HEK293 (cell line): ENCODE measurements around the gene NCKAP5L.

Experiments used
- CTCF ChIA-PET: fragments of 350-600 bp; formaldehyde crosslinking; extraction: SDS; loops from one replicate; lab custom pipeline; 2021; ENCODE audit warnings: antibody characterized with exemption; lab: Yijun Ruan, JAX
- POLR2A ChIA-PET: fragments of 300-600 bp; formaldehyde crosslinking; extraction: SDS; loops from one replicate; lab custom pipeline; 2020; ENCODE audit warnings: antibody characterized with exemption, inconsistent platforms; lab: Yijun Ruan, JAX
- H3K27ac ChIP-seq: fragments of 200-500 bp; sonication (Bioruptor generic); 2 replicates; pipeline ENCODE4 v1.5.1; 2014; ENCODE audit warnings: low read depth, low read length, control low read depth, inconsistent platforms; ENCODE audit errors: extremely low read depth
- H3K36me3 ChIP-seq, 2 experiments: fragments of 200-500 bp in 1 of 2; sonication (Bioruptor generic) in 1 of 2; 1 replicate in 1 of 2; 2 replicates in 1 of 2; pipeline ENCODE4 v1.5.1; 2014 to 2017; ENCODE audit warnings: inconsistent platforms in 2 of 2, low read length in 2 of 2; ENCODE audit not compliant: control insufficient read depth in 2 of 2, insufficient read depth in 1 of 2
- H3K4me1 ChIP-seq: fragments of 200-500 bp; sonication (Bioruptor generic); 2 replicates; pipeline ENCODE4 v1.5.1; 2014; ENCODE audit warnings: mild to moderate bottlenecking, low read length, inconsistent platforms; ENCODE audit not compliant: control insufficient read depth, insufficient read depth
- H3K4me3 ChIP-seq: 2 replicates; pipeline ENCODE4 v1.5.1; 2011; ENCODE audit warnings: low read depth, mild to moderate bottlenecking, control low read depth, low read length, moderate library complexity
- H3K9me3 ChIP-seq: fragments of 200-500 bp; sonication (Bioruptor generic); 2 replicates; pipeline ENCODE4 v1.5.1; 2014; ENCODE audit warnings: low read depth, low read length, inconsistent platforms; ENCODE audit not compliant: control insufficient read depth, insufficient read depth
- EGR2 ChIP-seq: fragments of 450-650 bp; formaldehyde crosslinking; IDR thresholded peaks from 2 replicates; pipeline ENCODE4 v1.5.1; 2016; ENCODE audit warnings: low read depth, missing biosample characterization, missing genetic modification characterization
- GLI2 ChIP-seq: fragments of 450-650 bp; formaldehyde crosslinking; IDR thresholded peaks from 2 replicates; pipeline ENCODE4; 2017; ENCODE audit warnings: missing biosample characterization, missing genetic modification characterization, low read depth, borderline replicate concordance
- KLF1 ChIP-seq: fragments of 450-650 bp; formaldehyde crosslinking; IDR thresholded peaks from 2 replicates; pipeline ENCODE4 v1.5.1; 2016; ENCODE audit warnings: missing biosample characterization, missing genetic modification characterization
- SCRT1 ChIP-seq: fragments of 450-650 bp; formaldehyde crosslinking; IDR thresholded peaks from 2 replicates; pipeline ENCODE4 v1.5.1; 2016; ENCODE audit warnings: missing biosample characterization, missing genetic modification characterization, borderline replicate concordance
- SCRT2 ChIP-seq: fragments of 450-650 bp; formaldehyde crosslinking; IDR thresholded peaks from 2 replicates; pipeline ENCODE4 v1.5.1; 2016; ENCODE audit warnings: missing biosample characterization, missing genetic modification characterization
- YY1 ChIP-seq: fragments of 450-650 bp; formaldehyde crosslinking; IDR thresholded peaks from 2 replicates; pipeline ENCODE4 v1.5.1; 2018; ENCODE audit warnings: missing biosample characterization, missing genetic modification characterization
- ZBTB48 ChIP-seq: fragments of 450-650 bp; formaldehyde crosslinking; IDR thresholded peaks from 2 replicates; pipeline ENCODE4 v1.5.1; 2016; ENCODE audit warnings: missing biosample characterization, missing genetic modification characterization
- ZEB2 ChIP-seq: fragments of 450-650 bp; formaldehyde crosslinking; IDR thresholded peaks from 2 replicates; pipeline ENCODE4 v1.5.1; 2016; ENCODE audit warnings: missing biosample characterization, missing genetic modification characterization
- ZFHX2 ChIP-seq: fragments of 450-650 bp; formaldehyde crosslinking; conservative IDR thresholded peaks from 2 replicates; pipeline ENCODE4 v1.5.1; 2016; ENCODE audit warnings: missing biosample characterization, missing genetic modification characterization
- ZNF16 ChIP-seq: fragments of 450-650 bp; formaldehyde crosslinking; IDR thresholded peaks from 2 replicates; pipeline ENCODE4 v1.5.1; 2016; ENCODE audit warnings: low read depth, missing biosample characterization, missing genetic modification characterization
- ZNF2 ChIP-seq: fragments of 450-650 bp; formaldehyde crosslinking; IDR thresholded peaks from 2 replicates; pipeline ENCODE4 v1.5.1; 2016; ENCODE audit warnings: missing biosample characterization, missing genetic modification characterization
- ZNF211 ChIP-seq: fragments of 450-650 bp; formaldehyde crosslinking; IDR thresholded peaks from 2 replicates; pipeline ENCODE4 v1.5.1; 2016; ENCODE audit warnings: low read depth, missing biosample characterization, missing genetic modification characterization
- ZNF521 ChIP-seq: fragments of 450-650 bp; formaldehyde crosslinking; IDR thresholded peaks from 2 replicates; pipeline ENCODE4 v1.5.1; 2017; ENCODE audit warnings: missing biosample characterization, mild to moderate bottlenecking, missing genetic modification characterization
- ZNF654 ChIP-seq: fragments of 450-650 bp; formaldehyde crosslinking; IDR thresholded peaks from 2 replicates; pipeline ENCODE4 v1.5.1; 2016; ENCODE audit warnings: low read depth, missing biosample characterization, missing genetic modification characterization
- ZNF707 ChIP-seq: fragments of 450-650 bp; formaldehyde crosslinking; IDR thresholded peaks from 2 replicates; pipeline ENCODE4 v1.5.1; 2016; ENCODE audit warnings: missing biosample characterization, missing genetic modification characterization
- TF ChIP-seq, protein P1 (sequence below): fragments of 450-650 bp; formaldehyde crosslinking; IDR thresholded peaks from 2 replicates; pipeline ENCODE4 v1.5.1; 2016; ENCODE audit warnings: missing biosample characterization, missing genetic modification characterization
- TF ChIP-seq, protein P2 (sequence below): fragments of 450-650 bp; formaldehyde crosslinking; IDR thresholded peaks from 2 replicates; pipeline ENCODE4 v1.5.1; 2016; ENCODE audit warnings: missing biosample characterization, missing genetic modification characterization
- TF ChIP-seq, protein P3 (sequence below): fragments of 450-650 bp; formaldehyde crosslinking; IDR thresholded peaks from 2 replicates; pipeline ENCODE4 v1.5.1; 2016; ENCODE audit warnings: missing biosample characterization, missing genetic modification characterization

NCKAP5L gene

DNA sequence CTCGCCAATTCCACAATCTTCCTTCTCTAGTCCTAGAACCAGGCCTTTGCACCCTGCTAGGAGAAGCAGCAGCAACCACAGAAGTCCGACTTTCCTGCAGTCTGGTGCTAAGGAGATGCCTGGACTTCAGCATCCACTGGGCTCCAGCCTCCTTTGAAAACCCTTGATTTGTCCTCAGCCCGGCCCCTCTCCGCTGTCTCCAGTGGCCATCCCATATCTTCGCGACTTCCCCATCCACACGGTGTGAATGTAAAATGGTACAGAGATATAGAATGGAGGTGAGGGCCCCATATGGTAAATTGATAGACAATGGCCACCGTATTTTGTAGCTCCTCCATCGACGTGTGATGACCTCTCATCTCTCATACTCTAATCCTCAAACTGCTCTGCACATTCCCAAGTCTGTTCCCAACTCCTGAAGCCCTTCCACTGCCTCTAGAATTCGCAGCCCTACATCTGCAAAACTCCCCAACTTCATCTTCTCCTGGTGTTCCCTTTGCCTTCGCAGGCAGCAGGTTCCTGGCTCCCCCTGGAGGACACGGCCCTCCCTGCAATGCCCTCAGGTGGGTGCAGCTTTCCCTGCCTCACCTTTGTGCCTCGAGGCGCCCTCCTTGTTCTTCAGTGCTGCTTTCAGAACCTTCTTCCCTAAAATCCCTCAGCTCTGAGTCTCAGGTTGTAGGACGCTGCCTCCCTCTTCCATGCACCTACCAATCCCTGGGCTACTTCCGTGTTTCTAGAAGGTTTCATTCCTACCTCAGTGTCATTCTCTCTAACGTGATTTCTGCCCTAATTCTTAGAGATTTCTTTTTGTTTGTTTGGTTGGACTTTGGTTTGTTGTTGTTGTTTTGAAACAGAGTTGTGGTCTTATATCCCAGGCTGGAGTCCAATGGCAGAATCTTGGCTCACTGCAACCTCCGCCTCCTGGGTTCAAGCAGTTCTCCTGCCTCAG, 50.1 kb downstream of the NCKAP5L start:
- H3K36me3 ChIP-seq: no peaks in the 10 kb centered on the region
- POLR2A ChIA-PET: interaction anchor here (0.5 to 1.8 kb wide), 7 partner anchors 9 to 231 kb away, joined by 3 to 7 read pairs (median 4); partner anchors contain the start of gene TMBIM6
- CTCF ChIA-PET: interaction anchor here (0.5 to 5.3 kb wide), 54 partner anchors 8 to 1047 kb away, joined by 3 to 96 read pairs (median 5); partner anchors contain the start of genes NCKAP5L and TMBIM6
- H3K4me1 ChIP-seq: no peaks in the 10 kb centered on the region
- H3K9me3 ChIP-seq: no peaks in the 10 kb centered on the region
- no peak overlapping the region for H3K4me3 ChIP-seq
- TF ChIP-seq, protein P1, sequence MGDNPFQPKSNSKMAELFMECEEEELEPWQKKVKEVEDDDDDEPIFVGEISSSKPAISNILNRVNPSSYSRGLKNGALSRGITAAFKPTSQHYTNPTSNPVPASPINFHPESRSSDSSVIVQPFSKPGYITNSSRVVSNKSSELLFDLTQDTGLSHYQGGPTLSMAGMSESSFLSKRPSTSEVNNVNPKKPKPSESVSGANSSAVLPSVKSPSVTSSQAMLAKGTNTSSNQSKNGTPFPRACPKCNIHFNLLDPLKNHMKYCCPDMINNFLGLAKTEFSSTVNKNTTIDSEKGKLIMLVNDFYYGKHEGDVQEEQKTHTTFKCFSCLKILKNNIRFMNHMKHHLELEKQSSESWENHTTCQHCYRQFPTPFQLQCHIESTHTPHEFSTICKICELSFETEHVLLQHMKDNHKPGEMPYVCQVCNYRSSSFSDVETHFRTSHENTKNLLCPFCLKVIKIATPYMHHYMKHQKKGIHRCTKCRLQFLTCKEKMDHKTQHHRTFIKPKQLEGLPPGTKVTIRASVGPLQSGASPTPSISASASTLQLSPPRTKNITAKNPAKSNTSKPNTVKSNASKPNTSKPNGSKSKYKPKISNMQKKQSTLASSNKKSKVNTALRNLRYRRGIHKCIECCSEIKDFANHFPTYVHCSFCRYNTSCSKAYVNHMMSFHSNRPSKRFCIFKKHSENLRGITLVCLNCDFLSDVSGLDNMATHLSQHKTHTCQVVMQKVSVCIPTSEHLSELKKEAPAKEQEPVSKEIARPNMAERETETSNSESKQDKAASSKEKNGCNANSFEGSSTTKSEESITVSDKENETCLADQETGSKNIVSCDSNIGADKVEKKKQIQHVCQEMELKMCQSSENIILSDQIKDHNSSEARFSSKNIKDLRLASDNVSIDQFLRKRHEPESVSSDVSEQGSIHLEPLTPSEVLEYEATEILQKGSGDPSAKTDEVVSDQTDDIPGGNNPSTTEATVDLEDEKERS: no peak
- TF ChIP-seq ZNF211 (tag by site-specific recombination) (no peak), ZNF16 (tag by site-specific recombination) (no peak), ZBTB48 (tag by site-specific recombination) (no peak), ZNF707 (no peak), ZNF654 (tag by site-specific recombination) (0 out of 2 replicates have a peak, but pooled peaks have one; percentile 18), SCRT2 (tag by site-specific recombination) (peak; percentile 42; the same call in 1 of the 2 replicates), KLF1 (no peak), ZNF2 (tag by site-specific recombination) (peak; percentile 76; the same call in 1 of the 2 replicates), SCRT1 (peak; percentile 81), ZEB2 (0 out of 2 replicates have a peak, but pooled peaks have one; percentile 40)
- TF ChIP-seq, protein P2, sequence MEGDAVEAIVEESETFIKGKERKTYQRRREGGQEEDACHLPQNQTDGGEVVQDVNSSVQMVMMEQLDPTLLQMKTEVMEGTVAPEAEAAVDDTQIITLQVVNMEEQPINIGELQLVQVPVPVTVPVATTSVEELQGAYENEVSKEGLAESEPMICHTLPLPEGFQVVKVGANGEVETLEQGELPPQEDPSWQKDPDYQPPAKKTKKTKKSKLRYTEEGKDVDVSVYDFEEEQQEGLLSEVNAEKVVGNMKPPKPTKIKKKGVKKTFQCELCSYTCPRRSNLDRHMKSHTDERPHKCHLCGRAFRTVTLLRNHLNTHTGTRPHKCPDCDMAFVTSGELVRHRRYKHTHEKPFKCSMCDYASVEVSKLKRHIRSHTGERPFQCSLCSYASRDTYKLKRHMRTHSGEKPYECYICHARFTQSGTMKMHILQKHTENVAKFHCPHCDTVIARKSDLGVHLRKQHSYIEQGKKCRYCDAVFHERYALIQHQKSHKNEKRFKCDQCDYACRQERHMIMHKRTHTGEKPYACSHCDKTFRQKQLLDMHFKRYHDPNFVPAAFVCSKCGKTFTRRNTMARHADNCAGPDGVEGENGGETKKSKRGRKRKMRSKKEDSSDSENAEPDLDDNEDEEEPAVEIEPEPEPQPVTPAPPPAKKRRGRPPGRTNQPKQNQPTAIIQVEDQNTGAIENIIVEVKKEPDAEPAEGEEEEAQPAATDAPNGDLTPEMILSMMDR: peak; percentile 82
- TF ChIP-seq, all 188 proteins: peak for 6
- no peak overlapping the region for H3K27ac ChIP-seq

DNA sequence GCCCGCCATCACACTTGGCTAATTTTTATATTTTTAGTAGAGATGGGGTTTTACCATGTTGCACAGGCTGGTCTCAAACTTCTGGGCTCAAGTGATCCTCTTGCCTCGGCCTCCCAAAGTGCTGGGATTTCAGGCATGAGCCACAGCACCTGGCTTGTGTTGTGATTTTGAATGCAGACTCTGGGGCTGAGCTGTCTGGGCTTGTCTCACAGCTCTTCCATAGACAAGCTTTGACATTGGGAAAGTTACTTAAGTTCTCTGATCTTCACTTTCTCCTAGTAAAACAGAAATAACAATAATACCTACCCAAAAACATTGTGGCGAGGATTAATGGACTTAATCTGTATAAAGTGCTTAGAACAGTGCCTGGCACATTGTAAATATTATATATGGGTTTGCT, 50.9 kb downstream of the NCKAP5L start:
- Histone ChIP-seq H3K4me3 (no peak overlapping the region), H3K9me3 (no peaks in the 10 kb centered on the region), H3K36me3 (no peaks in the 10 kb centered on the region), H3K27ac (no peak overlapping the region), H3K4me1 (no peaks in the 10 kb centered on the region)
- CTCF ChIA-PET: interaction anchor here (0.5 to 5.3 kb wide), 43 partner anchors 9 to 1048 kb away, joined by 3 to 96 read pairs (median 5); partner anchors contain the start of genes NCKAP5L and TMBIM6
- POLR2A ChIA-PET: interaction anchor here (0.6 to 1.8 kb wide), 3 partner anchors 13 to 65 kb away, joined by 3 to 7 read pairs (median 7); partner anchors contain the start of gene TMBIM6
- TF ChIP-seq ZNF521 (tag by site-specific recombination): no peak

DNA sequence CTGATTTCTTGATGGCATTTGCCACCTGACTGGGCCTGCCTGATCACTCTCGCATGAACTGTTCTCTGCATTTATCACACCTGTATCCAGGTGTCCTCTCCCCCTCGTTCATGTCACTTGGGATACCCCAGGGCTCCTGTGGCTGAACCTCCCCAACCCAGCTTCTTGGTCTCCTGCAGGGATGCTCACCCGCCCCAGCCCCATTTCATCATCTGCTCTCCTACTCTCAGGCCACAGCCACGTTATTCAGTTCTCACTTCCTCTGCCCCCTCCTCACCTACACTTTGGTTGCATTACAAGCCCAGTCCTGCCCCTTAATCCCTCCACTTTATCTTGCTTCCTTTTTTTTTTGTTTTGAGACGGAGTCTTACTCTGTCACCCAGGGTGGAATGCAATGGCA, 51.4 kb downstream of the NCKAP5L start:
- H3K4me3 ChIP-seq: no peak overlapping the region
- ChIA-PET CTCF (interaction anchor here (0.6 to 5.3 kb wide), 27 partner anchors 9 to 948 kb away, joined by 3 to 96 read pairs (median 8); partner anchors contain the start of genes NCKAP5L and TMBIM6), POLR2A (no interaction called here)
- H3K27ac ChIP-seq: no peak overlapping the region
- no peak for TF ChIP-seq YY1 (tag by site-specific recombination)
- TF ChIP-seq GLI2 (tag by site-specific recombination): no peak
- TF ChIP-seq EGR2 (tag by site-specific recombination): peak; percentile 89
- TF ChIP-seq, protein P3, sequence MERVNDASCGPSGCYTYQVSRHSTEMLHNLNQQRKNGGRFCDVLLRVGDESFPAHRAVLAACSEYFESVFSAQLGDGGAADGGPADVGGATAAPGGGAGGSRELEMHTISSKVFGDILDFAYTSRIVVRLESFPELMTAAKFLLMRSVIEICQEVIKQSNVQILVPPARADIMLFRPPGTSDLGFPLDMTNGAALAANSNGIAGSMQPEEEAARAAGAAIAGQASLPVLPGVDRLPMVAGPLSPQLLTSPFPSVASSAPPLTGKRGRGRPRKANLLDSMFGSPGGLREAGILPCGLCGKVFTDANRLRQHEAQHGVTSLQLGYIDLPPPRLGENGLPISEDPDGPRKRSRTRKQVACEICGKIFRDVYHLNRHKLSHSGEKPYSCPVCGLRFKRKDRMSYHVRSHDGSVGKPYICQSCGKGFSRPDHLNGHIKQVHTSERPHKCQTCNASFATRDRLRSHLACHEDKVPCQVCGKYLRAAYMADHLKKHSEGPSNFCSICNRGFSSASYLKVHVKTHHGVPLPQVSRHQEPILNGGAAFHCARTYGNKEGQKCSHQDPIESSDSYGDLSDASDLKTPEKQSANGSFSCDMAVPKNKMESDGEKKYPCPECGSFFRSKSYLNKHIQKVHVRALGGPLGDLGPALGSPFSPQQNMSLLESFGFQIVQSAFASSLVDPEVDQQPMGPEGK (tag by site-specific recombination): 0 out of 2 replicates have a peak, but pooled peaks have one; percentile 34
- TF ChIP-seq ZFHX2 (tag by site-specific recombination): peak; percentile 88
- H3K4me1 ChIP-seq: no peaks in the 10 kb centered on the region
- no peaks in the 10 kb centered on the region for H3K9me3 ChIP-seq
- no peaks in the 10 kb centered on the region for H3K36me3 ChIP-seq
